NCI-H1694 treated with DMSO at 0.1 percent for 48 hours (cell line): ENCODE measurements around the gene CCPG1.
"Not testable (repeated sequence)": the region's sequence is repeated elsewhere in the genome, so short reads cannot be mapped to it uniquely, and the experiment has no call there.

Source experiments
- DNase-seq: peaks from one replicate; lab custom pipeline; 2025; lab: John Stamatoyannopoulos, UW

CCPG1 gene

GRCh38 chr15:55408012-55408928 is at the start of gene CCPG1, which contains the start of gene PIERCE2:
Gene CCPG1, minus strand, starts transcription at chr15:55408359. Its CDS starts 18,935 bp downstream, at chr15:55389424.
Gene PIERCE2, plus strand, starts transcription at chr15:55408495. Its CDS starts 274 bp downstream, at chr15:55408769.
- DNase-seq = peak; percentile 83

GRCh38 chr15:55457401-55458022 is 49.4 kb upstream of the CCPG1 start:
- DNase-seq = no peak

- not testable (repeated sequence) for DNase-seq
Observed at GRCh38 chr15:55447030-55447394, 38.9 kb upstream of the CCPG1 start.

GRCh38 chr15:55446379-55447029 is 38.3 kb upstream of the CCPG1 start:
- DNase-seq = not testable (repeated sequence)

- DNase-seq = not testable (repeated sequence)
Observed at GRCh38 chr15:55445936-55446335, 37.8 kb upstream of the CCPG1 start.

- DNase-seq = not testable (repeated sequence)
Observed at GRCh38 chr15:55443141-55443540, 35.0 kb upstream of the CCPG1 start.

GRCh38 chr15:55434989-55435825 is 27.0 kb upstream of the CCPG1 start:
- peak; percentile 62 for DNase-seq

GRCh38 chr15:55422089-55422488 is 13.9 kb upstream of the CCPG1 start:
- no peak for DNase-seq

- peak; percentile 61 for DNase-seq
Observed at GRCh38 chr15:55420171-55420866, 12.2 kb upstream of the CCPG1 start.

- DNase-seq = not testable (repeated sequence)
Observed at GRCh38 chr15:55417678-55418077, 9.5 kb upstream of the CCPG1 start.

GRCh38 chr15:55408976-55409375 is 817 bp upstream of the CCPG1 start:
- not testable (repeated sequence) for DNase-seq

- DNase-seq = peak; percentile 33
Observed at GRCh38 chr15:55407498-55408011, 604 bp downstream of the CCPG1 start.

- DNase-seq = no peak
Observed at GRCh38 chr15:55403531-55403930, 4.6 kb downstream of the CCPG1 start.

GRCh38 chr15:55402707-55403106 is 5.5 kb downstream of the CCPG1 start:
- DNase-seq = no peak

- no peak for DNase-seq
Observed at GRCh38 chr15:55401786-55402246, 6.3 kb downstream of the CCPG1 start.

- not testable (repeated sequence) for DNase-seq
Observed at GRCh38 chr15:55400050-55400449, 8.1 kb downstream of the CCPG1 start.

- no peak for DNase-seq
Observed at GRCh38 chr15:55398243-55398642, 9.9 kb downstream of the CCPG1 start.

- DNase-seq = no peak
Observed at GRCh38 chr15:55394694-55395093, 13.5 kb downstream of the CCPG1 start.

- DNase-seq = no peak
Observed at GRCh38 chr15:55389264-55389607, 18.9 kb downstream of the CCPG1 start.

- DNase-seq = no peak
Observed at GRCh38 chr15:55387027-55387426, 21.1 kb downstream of the CCPG1 start.

- DNase-seq = no peak
Observed at GRCh38 chr15:55383687-55384086, 24.5 kb downstream of the CCPG1 start.
